Bone marrow (tissue), 2 donors: ENCODE results near the gene LRMDA.

ENCODE experiments used
- DNase-seq, 2 donors: peaks; one replicate each; lab custom pipeline; 2025; lab: John Stamatoyannopoulos, UW

Gene LRMDA

DNA sequence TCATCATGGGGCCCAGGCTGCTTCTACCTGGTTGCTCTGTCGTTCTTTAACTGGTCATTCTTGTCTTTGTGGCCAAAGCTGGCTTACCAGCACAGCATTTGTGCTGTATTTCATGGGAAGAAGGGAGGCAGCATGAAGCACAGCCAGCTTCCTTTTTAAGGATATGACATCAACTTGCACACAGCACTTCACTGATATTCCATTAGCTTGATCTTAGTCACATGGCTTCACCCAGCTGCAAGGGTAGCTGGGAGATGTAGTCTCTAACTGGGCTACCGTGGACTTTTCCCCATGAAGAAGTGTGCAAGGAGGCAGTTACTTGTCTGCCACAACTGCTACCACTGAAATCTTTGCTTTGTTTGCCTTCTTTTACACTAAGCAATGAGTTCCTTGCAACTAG lies 525.2 kb downstream of the LRMDA start:
- no peak for DNase-seq

GRCh38 chr10:75957314-75958120 lies 526.1 kb downstream of the LRMDA start:
- no peak for DNase-seq

DNA sequence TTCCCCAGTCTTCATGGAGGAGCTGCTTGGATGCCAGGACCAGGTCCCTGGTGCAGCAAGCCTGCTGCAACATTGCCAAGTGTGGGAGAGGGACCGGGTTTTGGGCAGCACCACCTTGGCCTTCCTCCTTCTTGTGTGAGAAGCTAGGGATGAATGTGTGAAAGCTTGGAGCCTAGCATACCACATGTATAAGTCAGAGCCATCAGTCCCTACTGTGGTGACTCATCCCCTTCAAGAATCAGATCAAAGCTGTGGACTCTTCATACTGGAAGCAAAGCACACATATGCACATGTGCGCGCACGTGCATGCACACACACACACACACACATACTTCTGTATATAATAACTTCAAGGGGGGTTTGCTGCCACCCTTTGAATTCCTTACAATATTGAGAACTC lies 527.8 kb downstream of the LRMDA start:
- DNase-seq: no peak

DNA sequence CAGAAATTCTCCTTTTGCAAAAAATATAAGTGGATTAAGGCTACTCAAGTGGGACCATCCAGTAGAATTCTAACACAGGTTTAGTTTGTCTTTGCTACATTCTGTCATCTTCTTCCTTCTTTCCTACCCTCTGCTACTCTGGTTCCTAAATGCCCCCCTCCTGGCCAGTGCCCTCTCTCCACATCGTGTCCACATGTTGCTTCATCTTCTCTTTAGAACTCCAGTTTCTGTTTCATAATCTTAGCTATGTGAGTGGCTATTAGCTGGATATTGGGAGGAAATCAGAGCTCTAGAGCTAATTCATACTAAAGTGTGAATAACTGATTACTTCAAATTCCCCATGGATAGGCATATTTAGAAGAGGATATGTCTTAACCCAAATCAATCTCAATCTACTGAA lies 528.5 kb downstream of the LRMDA start:
- no peak for DNase-seq

GRCh38 chr10:75962395-75963061 lies 531.1 kb downstream of the LRMDA start:
- DNase-seq: no peak

- no peak for DNase-seq
Measured at GRCh38 chr10:75967491-75967890, 536.1 kb downstream of the LRMDA start.

DNA sequence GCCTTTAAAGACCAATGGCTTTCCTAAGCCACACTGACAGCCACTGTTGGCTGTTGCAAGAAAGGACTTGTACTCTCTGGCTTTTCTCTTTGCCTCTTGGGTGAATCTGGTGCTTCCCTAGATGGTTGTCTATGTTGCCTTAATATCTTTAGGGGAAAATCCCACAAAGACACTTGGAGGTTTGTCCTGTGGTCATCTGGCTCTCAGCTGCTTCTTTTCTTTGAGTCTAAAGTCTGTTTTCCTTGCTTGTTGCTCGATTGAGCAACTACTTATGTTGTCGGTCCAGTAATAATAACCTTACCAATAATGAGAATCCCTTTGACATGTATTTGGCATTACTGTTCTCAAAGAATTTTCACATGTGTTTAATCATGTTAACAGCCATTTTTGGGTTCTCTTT lies 537.6 kb downstream of the LRMDA start:
- no peak for DNase-seq

GRCh38 chr10:75971402-75972211 lies 540.2 kb downstream of the LRMDA start:
- no peak for DNase-seq

- DNase-seq: no peak
Measured at GRCh38 chr10:75972491-75973276, 541.3 kb downstream of the LRMDA start.

- DNase-seq: no peak
Measured at GRCh38 chr10:75974080-75974479, 542.7 kb downstream of the LRMDA start.

DNA sequence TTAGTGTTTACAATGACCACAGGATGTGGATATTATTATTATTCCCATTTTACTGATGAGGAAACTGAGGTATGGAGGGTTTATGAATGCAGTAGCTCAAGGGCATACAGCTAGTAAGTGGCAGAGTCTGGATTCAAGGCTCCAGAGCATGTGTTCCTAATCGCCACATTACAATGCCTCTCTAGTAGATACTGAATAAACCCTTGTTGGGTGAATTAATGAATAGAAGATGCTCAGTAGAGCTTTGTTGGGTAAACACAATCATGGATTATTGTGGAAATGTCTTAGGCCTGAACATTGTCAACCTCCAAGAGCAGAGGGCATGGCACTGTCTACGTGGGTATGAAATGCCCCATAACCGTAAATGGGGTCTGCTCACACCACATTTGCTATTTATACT lies 545.3 kb downstream of the LRMDA start:
- DNase-seq: no peak

DNA sequence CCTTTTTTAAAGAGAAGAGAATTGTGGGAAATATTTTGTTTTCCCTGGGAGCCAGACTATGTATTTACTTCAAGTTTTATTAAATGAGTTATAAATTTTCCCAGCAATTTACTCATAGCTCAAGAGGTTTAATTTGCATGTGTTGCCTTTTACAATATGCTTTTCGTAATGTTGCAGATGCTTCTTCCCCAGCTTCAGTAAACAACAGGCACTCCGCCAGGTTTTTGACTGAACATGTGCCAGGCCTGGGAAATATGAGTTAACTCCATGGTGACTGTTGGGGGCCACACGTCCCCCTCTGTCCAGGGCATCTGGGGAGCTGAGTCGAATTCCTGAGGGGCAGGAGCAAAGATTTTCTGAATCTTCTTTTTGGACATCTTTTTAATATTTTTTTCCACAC lies 545.7 kb downstream of the LRMDA start:
- no peak for DNase-seq

- DNase-seq: no peak
Measured at GRCh38 chr10:75978213-75978612, 546.8 kb downstream of the LRMDA start.

- DNase-seq: no peak
Measured at GRCh38 chr10:75980419-75981002, 549.1 kb downstream of the LRMDA start.

- DNase-seq: no peak
Measured at GRCh38 chr10:75982611-75983369, 551.4 kb downstream of the LRMDA start.

DNA sequence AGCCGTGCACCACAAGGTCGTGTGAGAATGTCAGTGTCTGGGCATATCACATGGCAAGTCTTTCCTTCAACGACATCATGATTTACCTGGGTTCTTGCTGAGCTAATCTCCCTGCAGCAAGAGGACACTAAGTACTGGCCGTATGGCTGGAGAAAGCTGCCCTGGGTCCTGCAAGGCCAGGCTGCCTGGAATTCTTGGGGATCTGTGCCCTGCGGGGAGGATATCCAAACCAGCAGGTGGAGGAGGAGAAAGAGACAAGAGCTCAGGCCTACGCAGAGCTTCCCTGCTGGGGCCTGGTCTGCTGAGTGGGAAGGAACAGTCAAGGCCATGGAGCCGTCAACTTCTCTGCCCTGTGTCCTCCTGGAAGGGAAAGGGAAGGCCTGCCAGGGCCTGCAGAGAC lies 552.6 kb downstream of the LRMDA start:
- no peak for DNase-seq

GRCh38 chr10:75987616-75988015 lies 556.2 kb downstream of the LRMDA start:
- DNase-seq: no peak

DNA sequence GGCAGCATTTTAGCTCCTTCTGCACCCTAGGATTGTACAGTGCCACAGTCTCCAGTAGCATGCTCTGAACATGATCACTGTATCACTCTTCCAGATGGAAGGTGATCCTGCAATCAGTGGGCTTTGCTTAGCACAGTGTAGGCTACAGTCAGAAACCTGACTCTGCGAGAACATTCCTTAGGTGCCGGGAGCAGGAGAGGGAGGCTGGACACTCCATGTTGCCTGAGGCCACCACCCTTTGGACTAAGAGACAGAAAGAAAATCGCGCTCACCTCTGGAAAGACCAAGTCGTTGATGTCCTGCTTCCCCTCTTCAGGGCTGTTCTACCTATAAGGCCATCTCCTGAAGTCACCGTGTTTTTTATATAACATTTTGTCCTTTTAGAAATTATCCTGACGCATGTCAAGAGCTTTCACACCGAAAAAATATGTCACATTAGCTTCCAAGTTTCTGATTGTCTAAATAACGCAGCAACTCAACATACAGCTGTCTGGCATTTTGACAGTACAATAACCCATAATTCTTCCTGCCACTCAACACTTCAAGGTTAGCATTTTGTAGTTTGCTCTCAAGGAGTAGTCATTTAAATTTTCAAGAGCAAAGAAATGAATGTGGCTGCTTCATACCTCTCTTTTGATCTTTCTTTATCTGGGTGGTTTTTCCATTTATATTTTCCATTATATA lies 563.1 kb downstream of the LRMDA start:
- DNase-seq: no peak

- DNase-seq: no peak
Measured at GRCh38 chr10:75995041-75995430, 563.6 kb downstream of the LRMDA start.

DNA sequence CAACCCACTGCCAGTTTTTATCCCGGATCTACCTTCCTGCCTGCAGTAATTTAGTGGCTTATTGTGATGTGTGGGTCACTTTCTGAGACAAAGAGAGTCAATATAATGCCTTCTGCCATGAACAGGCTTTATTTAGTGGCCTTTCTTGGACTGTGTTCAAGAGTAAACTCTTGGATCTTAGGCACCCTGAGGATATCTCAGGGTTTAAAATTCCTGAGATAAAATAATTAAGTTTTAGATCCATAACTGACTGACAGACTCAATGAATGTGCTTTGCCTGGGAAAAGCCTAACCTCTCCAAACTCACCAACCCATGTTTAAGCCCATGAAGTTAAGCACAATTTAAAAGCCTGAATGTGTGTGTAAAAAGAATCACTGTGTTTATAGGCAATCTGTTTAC lies 564.3 kb downstream of the LRMDA start:
- no peak for DNase-seq
